OCI-LY7 (cell line): ENCODE data around the gene CCER1.

Source experiments
- CTCF ChIP-seq: fragments of 200-600 bp; sonication (generic); conservative IDR thresholded peaks from 2 replicates; pipeline ENCODE4 v1.5.1; 2014; ENCODE audit warnings: mild to moderate bottlenecking, antibody characterized with exemption, low read length, moderate library complexity, mixed read lengths
- EZH2phosphoT487 ChIP-seq: fragments of 200-600 bp; sonication (generic); IDR thresholded peaks from 2 replicates; pipeline ENCODE4 v1.6.1; 2018; ENCODE audit warnings: low read depth, borderline replicate concordance, mild to moderate bottlenecking, mixed run types, antibody characterized with exemption, low read length, moderate library complexity, mixed read lengths

GRCh38 chr12:90970471-90970870 lies 15.5 kb upstream of the CCER1 start:
- TF ChIP-seq CTCF (no peak), EZH2phosphoT487 (no peak)
